Endothelial cell of umbilical vein (primary cell): ENCODE data around the gene YBX1. TPM values are rescaled to one million over a fixed set of nuclear protein-coding genes. Genes with fewer than 3 reads are reported as not detected.

Experiments
- BruUV-seq: library from RNA; stranded (reverse); fragments of 400-500 nt; replicated peaks from 2 replicates; lab custom pipeline; 2021; lab: Mats Ljungman, UMichigan
- CTCF ChIA-PET: fragments of 300-600, 350-600 bp; sonication (Branson Sonifier 250); formaldehyde crosslinking; loops from one replicate; lab custom pipeline; 2021; ENCODE audit warnings: antibody characterized with exemption, inconsistent platforms; lab: Charles Lee
- POLR2A ChIA-PET: fragments of 300-600, 350-600 bp; sonication (Branson Sonifier 250); formaldehyde crosslinking; loops from one replicate; lab custom pipeline; 2021; ENCODE audit warnings: antibody characterized with exemption, inconsistent platforms; lab: Charles Lee
- DNase-seq: peaks from one replicate; pipeline ENCODE4 v3.0.0-alpha.2; 2011; ENCODE audit warnings: low read depth, low spot score
- FAIRE-seq: peaks from 2 replicates; lab custom pipeline; 2011; peaks lifted over from hg19 to GRCh38; lab: Jason Lieb, UNC
- H2AFZ ChIP-seq: 2 replicates; pipeline ENCODE4 v1.6.0; 2012; ENCODE audit warnings: low read depth, low read length, control low read depth, inconsistent platforms
- H3K27ac ChIP-seq: 2 replicates; pipeline ENCODE4 v1.5.1; 2011; ENCODE audit warnings: low read depth, mild to moderate bottlenecking, control low read depth, low read length, moderate library complexity; ENCODE audit not compliant: insufficient read depth
- H3K27me3 ChIP-seq, 2 experiments: 2 replicates each; pipeline versions ENCODE4 v1.6.0 to v1.6.1; 2011; ENCODE audit warnings: low read length in 2 of 2, mixed read lengths in 1 of 2; ENCODE audit not compliant: control insufficient read depth in 2 of 2, insufficient read depth in 2 of 2
- H3K36me3 ChIP-seq, 2 experiments: 2 replicates in 1 of 2; 3 replicates in 1 of 2; pipeline ENCODE4 v1.5.1; 2011; ENCODE audit warnings: low read length in 2 of 2, mild to moderate bottlenecking in 1 of 2, moderate library complexity in 1 of 2; ENCODE audit not compliant: control insufficient read depth in 2 of 2, insufficient read depth in 2 of 2; ENCODE audit errors: extremely low read depth in 1 of 2
- H3K4me1 ChIP-seq: 3 replicates; pipeline ENCODE4 v1.5.1; 2011; ENCODE audit warnings: mild to moderate bottlenecking, low read length; ENCODE audit not compliant: control insufficient read depth, insufficient read depth; ENCODE audit errors: extremely low read depth
- H3K4me2 ChIP-seq: 2 replicates; pipeline ENCODE4 v1.6.1; 2011; ENCODE audit warnings: low read length, control low read depth, mixed read lengths; ENCODE audit not compliant: insufficient read depth
- H3K4me3 ChIP-seq, 3 experiments: fragments of 200-600 bp in 1 of 3; sonication (generic), shearing (Covaris generic) in 1 of 3; replicated peaks in 1 of 3; 2 replicates each; pipeline ENCODE4 v1.5.1; 2011 to 2016; ENCODE audit warnings: control low read depth in 3 of 3, low read length in 3 of 3, mild to moderate bottlenecking in 2 of 3, inconsistent platforms in 1 of 3, low read depth in 1 of 3, moderate library complexity in 1 of 3; ENCODE audit not compliant: insufficient read depth in 1 of 3
- H3K79me2 ChIP-seq: 2 replicates; pipeline ENCODE4 v1.6.0; 2012; ENCODE audit warnings: low read length, inconsistent platforms; ENCODE audit not compliant: control insufficient read depth, insufficient read depth
- H3K9ac ChIP-seq: replicated peaks from 2 replicates; pipeline ENCODE3; 2011; ENCODE audit warnings: low read length, control low read depth; ENCODE audit not compliant: insufficient read depth; ENCODE audit errors: extremely low read depth
- H3K9me1 ChIP-seq: replicated peaks from 3 replicates; pipeline ENCODE4 v1.6.0; 2011; ENCODE audit warnings: mild to moderate bottlenecking, low read length; ENCODE audit not compliant: control insufficient read depth, insufficient read depth; ENCODE audit errors: extremely low read depth
- H3K9me3 ChIP-seq: replicated peaks from 2 replicates; pipeline ENCODE4 v1.5.1; 2012; ENCODE audit warnings: low read length, inconsistent platforms; ENCODE audit not compliant: control insufficient read depth, insufficient read depth
- H4K20me1 ChIP-seq: replicated peaks from 2 replicates; pipeline ENCODE3; 2011; ENCODE audit warnings: mild to moderate bottlenecking, low read length; ENCODE audit not compliant: control insufficient read depth, insufficient read depth; ENCODE audit errors: extremely low read depth
- CTCF ChIP-seq, 2 donors: IDR thresholded peaks; 1 replicate in 1 of 2; 2 replicates in 1 of 2; pipeline ENCODE4 v1.5.1; 2011; ENCODE audit warnings: low read length in 2 of 2, mild to moderate bottlenecking in 2 of 2, moderate library complexity in 2 of 2, control low read depth in 1 of 2, inconsistent platforms in 1 of 2, low read depth in 1 of 2; ENCODE audit not compliant: insufficient read depth in 1 of 2; ENCODE audit errors: extremely low read depth in 1 of 2
- EZH2 ChIP-seq: IDR thresholded peaks from 2 replicates; pipeline ENCODE4 v1.6.1; 2012; ENCODE audit warnings: borderline replicate concordance, low read depth, mild to moderate bottlenecking, moderate library complexity, low read length, inconsistent platforms; ENCODE audit not compliant: severe bottlenecking
- FOS ChIP-seq: IDR thresholded peaks from 2 replicates; pipeline ENCODE4 v1.6.1; 2011; ENCODE audit warnings: mild to moderate bottlenecking, low read length, moderate library complexity, borderline replicate concordance; ENCODE audit not compliant: insufficient read depth
- GATA2 ChIP-seq: IDR thresholded peaks from 2 replicates; pipeline ENCODE4 v1.7.0; 2011; ENCODE audit warnings: low read depth, mild to moderate bottlenecking, moderate library complexity, mixed read lengths, low read length; ENCODE audit not compliant: insufficient read length, insufficient read depth
- JUN ChIP-seq: IDR thresholded peaks from 2 replicates; pipeline ENCODE4 v1.6.1; 2011; ENCODE audit warnings: borderline replicate concordance, low read depth; ENCODE audit not compliant: insufficient read length, insufficient read depth
- MYC ChIP-seq: IDR thresholded peaks from one replicate; pipeline ENCODE4 v1.6.1; 2011; ENCODE audit warnings: mild to moderate bottlenecking, low read depth, low read length
- POLR2A ChIP-seq: IDR thresholded peaks from 2 replicates; pipeline ENCODE4 v1.6.1; 2012; ENCODE audit warnings: low read depth, mild to moderate bottlenecking, control low read depth, low read length
- POLR2AphosphoS5 ChIP-seq: IDR thresholded peaks from 2 replicates; pipeline ENCODE4 v1.6.1; 2012; ENCODE audit warnings: low read depth, mild to moderate bottlenecking, control low read depth, low read length, moderate library complexity; ENCODE audit not compliant: insufficient read depth
- dilution Hi-C: fragments of 300-500 bp; cut with MboI; formaldehyde crosslinking; loops from one replicate; pipeline ENCODE4 v1.15.0; 2019; ENCODE audit warnings: low sequenced_read_pairs; ENCODE audit not compliant: extremely low pct_ligation_motif_present
- intact Hi-C: fragments of 100-400 bp; cut with micrococcal nuclease; formaldehyde crosslinking; loops from one replicate; pipeline ENCODE4 v1.10.0; 2022
- polyA plus RNA-seq, 4 experiments: library from polyadenylated mRNA; depleted of rRNA in 3 of 4; stranded (reverse) in 3 of 4; unstranded in 1 of 4; fragments of >200 nt; gene quantifications; 2 replicates each; pipeline versions ENCODE4 v1.2.1 to v1.2.3, GENCODE V29; 2011 to 2012; ENCODE audit warnings: missing spikeins in 1 of 4
- total RNA-seq: library from RNA; stranded (reverse); gene quantifications from 2 replicates; pipeline ENCODE4 v1.2.3, GENCODE V29; 2021
- TF ChIP-seq, protein P1 (sequence below): IDR thresholded peaks from 2 replicates; pipeline ENCODE4 v1.6.1; 2011; ENCODE audit not compliant: insufficient read depth, insufficient read length

Gene YBX1
- total and polyA plus RNA-seq, 2 donors (not counting 3 experiments of a cell fraction or from before 2014, with no cell fraction given), result 430 to 783 TPM

DNA sequence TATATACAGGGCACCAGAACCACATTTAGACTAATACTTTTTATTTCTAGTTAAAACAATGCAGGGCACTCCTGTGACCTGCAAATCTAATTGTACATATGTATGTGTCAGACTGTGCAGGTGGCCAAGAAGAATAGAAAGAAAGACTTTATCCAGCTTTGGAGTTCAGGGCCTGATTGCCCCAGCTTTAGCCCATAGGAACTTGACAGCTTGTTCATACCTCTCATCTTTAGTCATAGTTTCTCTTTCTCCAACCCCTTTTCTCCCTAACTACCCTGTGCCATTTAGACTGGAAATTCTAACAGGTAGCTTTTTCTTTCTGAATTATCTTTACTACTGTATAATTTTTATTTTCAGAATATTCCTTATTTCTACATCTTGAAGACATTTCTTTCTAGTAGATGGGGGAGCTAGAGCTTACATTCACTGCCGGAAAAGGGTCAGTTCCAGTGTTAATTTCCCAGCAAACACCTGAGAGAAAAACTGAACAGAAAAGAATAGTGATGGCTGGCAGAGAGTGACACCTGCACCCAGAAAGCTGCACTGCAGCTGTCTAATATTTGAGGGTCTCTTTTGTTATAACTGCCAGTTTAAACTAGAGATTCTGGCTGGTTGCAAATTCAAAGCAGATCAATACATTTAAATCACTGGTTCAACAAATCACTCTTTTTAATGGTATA, 8.4 kb downstream of the YBX1 start:
- no peak overlapping the region for H2AFZ ChIP-seq
- intact Hi-C loops, result no loop called here
- H3K9ac ChIP-seq, result no peak overlapping the region
- H4K20me1 ChIP-seq, result peaks cover 45% of the 10 kb centered on the region
- BruUV-seq, result no TSS peak
- H3K4me2 ChIP-seq, result peak overlapping the region; percentile 14
- no peak overlapping the region for H3K4me3 ChIP-seq
- no peak for FAIRE-seq
- peak; percentile 21 for DNase-seq
- peaks cover 4 to 10% of the 10 kb centered on the region in 2 experiments for H3K36me3 ChIP-seq
- peak in 1 of 2 donors; percentile 5 for TF ChIP-seq CTCF (IDR thresholded peaks at IDR 0.05; ENCODE audit: extremely low read depth in 1 of 2, insufficient read depth in 1 of 2, low read depth in 1 of 2, low read length in 2 of 2)
- TF ChIP-seq, protein P1, sequence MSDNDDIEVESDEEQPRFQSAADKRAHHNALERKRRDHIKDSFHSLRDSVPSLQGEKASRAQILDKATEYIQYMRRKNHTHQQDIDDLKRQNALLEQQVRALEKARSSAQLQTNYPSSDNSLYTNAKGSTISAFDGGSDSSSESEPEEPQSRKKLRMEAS, result no peak
- no peak overlapping the region for H3K27ac ChIP-seq
- H3K79me2 ChIP-seq, result peaks cover 100% of the 10 kb centered on the region
- H3K4me1 ChIP-seq, result peaks cover 11% of the 10 kb centered on the region
- dilution Hi-C loops, result no loop called here
- no peaks in the 10 kb centered on the region for H3K9me1 ChIP-seq
- no peaks in the 10 kb centered on the region for H3K9me3 ChIP-seq
- H3K27me3 ChIP-seq, result no peaks in the 10 kb centered on the region
- CTCF ChIA-PET, result interaction anchor here (1.0 to 2.7 kb wide), 7 partner anchors 8 to 346 kb away, joined by 3 to 17 read pairs (median 5); partner anchors contain the start of genes PPCS, PPIH and YBX1
- POLR2A ChIA-PET, result no interaction called here

GRCh38 chr1:42691157-42691498, 8.9 kb downstream of the YBX1 start:
- Histone ChIP-seq H3K4me1 (peaks cover 7% of the 10 kb centered on the region), H4K20me1 (peaks cover 42% of the 10 kb centered on the region), H3K27ac (no peak overlapping the region), H3K4me2 (peak overlapping the region; percentile 14), H3K79me2 (peaks cover 100% of the 10 kb centered on the region), H3K27me3 (no peaks in the 10 kb centered on the region), H2AFZ (no peak overlapping the region), H3K9ac (no peak overlapping the region), H3K9me1 (no peaks in the 10 kb centered on the region), H3K9me3 (no peaks in the 10 kb centered on the region), H3K4me3 (no peak overlapping the region), H3K36me3 (peaks cover 4 to 15% of the 10 kb centered on the region in 2 experiments)
- BruUV-seq, result no TSS peak
- DNase-seq, result no peak
- ChIA-PET POLR2A (no interaction called here), CTCF (interaction anchor here (1.0 to 2.7 kb wide), 6 partner anchors 8 to 347 kb away, joined by 3 to 17 read pairs (median 6); partner anchors contain the start of genes PPCS, PPIH and YBX1)
- TF ChIP-seq FOS, result no peak
- no peak for TF ChIP-seq POLR2AphosphoS5
- no peak for TF ChIP-seq JUN
- TF ChIP-seq POLR2A, result no peak
- TF ChIP-seq GATA2, result no peak
- TF ChIP-seq EZH2, result no peak
- no peak for TF ChIP-seq MYC
- TF ChIP-seq, protein P1, result no peak
- TF ChIP-seq CTCF (IDR thresholded peaks at IDR 0.05; ENCODE audit: extremely low read depth in 1 of 2, insufficient read depth in 1 of 2, low read depth in 1 of 2, low read length in 2 of 2), result no peak
- intact Hi-C loops, result no loop called here
- dilution Hi-C loops, result no loop called here
- FAIRE-seq, result no peak
